Stimulated activated naive CD4-positive, alpha-beta T cell (primary cell): Measurements from ENCODE around the gene HORMAD1.
"Not testable (repeated sequence)": the region's sequence is repeated elsewhere in the genome, so short reads cannot be mapped to it uniquely, and the experiment has no call there.

Experiments
- DNase-seq, 6 experiments: peaks; one replicate each; lab custom pipeline; 2025; lab: John Stamatoyannopoulos, UW

The HORMAD1 gene

DNA sequence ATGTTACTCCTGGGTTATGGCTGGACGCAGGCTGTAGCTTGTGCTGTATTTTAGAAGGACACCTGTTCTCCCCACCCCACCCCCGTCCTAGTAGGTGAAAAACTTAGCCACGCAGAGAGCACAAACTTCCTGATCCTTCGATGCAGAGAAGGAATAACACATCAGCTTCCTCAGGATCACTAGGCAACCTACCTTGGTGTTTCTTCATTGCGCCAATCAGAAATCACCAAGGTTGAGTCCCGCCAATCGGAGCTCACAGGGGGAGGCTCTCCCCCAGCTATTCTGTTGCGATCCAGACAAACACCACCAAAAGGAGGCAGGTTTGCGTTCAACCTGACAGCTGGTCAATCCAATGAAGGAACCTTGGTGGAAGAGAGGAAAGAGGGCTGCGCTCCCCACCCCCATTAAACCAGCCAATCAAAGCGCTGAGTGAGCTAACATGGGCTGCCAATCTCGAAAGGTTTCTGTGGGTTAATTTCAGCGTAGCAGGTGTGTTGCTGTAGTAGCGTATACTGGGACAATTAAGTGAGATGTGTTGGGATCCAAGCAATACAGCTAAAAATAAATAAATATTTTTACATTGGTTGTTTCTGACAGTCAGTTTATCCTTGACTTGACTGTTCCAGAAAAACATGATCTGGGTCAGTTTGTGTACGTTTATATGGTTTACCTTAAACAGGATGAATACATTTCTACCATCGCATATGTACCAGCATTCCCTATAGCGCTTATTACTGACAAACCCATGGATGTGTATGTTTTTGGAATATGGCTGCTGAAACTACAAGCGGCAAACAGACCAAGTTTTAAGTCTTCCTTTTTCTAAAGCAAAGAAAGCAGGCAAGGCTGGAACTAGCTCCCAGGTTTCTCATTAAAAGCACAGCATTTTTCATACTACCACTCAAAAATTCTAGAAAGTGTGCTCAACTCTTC lies 23.4 kb downstream of the HORMAD1 start, which contains the start of gene GOLPH3L:
Gene GOLPH3L, minus strand, starts transcription at position 160 of the 933 bp plus-strand sequence. CDS start 2,316 bp downstream, outside the sequence.
- DNase-seq: peak; percentile 78 to 94 (median 91)

DNA sequence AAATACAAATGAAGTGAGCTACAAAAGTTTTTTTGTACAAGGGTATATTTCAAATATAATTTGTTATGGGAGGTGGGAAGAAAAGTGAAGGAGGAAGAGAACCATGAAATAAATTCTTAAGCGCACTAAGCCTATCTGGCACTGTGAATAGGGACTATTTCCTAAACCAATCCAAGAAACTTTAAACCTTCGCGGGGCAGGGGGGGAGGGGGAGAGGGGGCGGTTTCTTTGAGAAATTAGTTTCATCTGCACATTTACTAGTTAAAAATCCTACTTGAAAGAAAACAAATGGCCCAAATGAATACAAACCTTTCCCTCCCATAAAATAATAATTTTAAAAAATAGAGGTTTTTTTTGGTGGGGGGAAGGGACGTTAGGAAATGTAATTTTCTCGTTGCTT lies 24.1 kb downstream of the HORMAD1 start:
- peak in 1 of 6 experiments; percentile 35 for DNase-seq

DNA sequence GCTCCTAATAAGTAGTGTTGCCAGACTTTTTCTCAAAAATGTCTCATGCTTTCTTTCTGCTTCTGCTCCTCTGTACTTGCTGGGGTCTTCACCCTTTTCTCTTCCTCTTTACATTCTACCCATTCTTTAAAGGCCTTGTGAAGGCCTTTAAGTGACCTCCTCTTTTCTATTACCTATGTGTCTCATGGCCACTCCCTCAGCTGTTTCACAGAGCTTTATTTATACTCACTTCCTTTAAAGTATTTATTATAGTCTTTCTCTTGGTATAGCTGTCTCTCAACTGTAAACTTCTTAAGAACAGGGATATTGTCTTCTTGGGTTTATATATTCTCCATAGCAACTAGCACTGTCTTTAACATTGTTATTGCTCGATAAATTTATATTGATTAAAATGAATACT lies 24.5 kb downstream of the HORMAD1 start:
- DNase-seq: no peak

DNA sequence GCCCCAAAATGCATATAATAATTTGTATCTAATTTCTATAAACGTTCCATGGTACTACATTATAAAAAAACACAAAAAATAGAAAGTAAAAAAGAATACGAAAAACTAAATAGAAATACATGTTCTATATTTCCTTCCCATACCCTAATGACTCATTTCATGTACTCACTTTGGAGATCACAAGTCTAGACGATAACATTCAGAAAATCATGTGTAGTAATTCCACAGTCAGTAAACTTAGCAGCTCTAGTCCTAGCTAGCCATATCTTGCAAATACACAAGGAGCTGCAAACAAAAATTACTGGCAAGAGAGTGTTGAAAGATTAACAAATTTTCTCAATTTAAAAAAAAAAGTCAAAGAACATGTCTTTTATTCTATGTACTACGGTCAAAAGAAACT lies 25.1 kb downstream of the HORMAD1 start:
- DNase-seq: no peak

DNA sequence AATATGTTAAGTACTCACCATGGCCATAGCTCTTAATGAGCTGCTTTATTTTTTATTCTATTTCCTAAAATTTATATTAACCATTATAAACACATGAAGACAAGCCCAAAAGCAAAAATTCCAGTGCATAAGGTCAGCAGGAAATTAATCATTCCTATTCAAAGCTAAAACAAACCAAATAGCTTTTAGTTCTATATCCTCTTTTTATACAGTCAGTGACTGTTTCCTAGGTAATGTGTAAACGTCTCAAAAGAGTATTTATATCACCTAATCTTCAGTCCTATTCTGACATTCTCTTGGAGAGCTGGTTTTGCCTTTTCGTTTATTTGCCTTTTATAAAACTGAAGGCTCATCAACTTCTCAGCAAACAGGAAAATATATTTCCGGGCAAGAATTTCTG lies 28.0 kb downstream of the HORMAD1 start:
- DNase-seq: no peak

DNA sequence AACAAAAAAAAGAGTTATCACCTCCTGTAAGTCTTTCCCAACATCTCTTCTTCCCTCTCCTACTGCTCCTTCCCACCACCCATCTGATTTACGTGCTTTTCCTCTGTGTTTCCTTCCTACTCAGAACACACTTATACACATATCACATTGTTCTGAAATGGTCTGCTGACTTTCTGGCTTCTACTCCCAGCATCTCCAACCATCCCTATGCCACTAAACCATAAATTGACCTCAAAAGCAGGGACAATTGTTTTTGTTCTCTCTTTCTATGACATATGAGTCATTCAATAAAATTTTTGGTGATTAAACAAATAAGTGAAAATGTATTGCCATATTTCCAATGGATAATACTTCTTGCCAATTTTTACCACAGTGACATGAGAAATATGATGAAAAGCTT lies 31.9 kb downstream of the HORMAD1 start:
- DNase-seq: no peak

DNA sequence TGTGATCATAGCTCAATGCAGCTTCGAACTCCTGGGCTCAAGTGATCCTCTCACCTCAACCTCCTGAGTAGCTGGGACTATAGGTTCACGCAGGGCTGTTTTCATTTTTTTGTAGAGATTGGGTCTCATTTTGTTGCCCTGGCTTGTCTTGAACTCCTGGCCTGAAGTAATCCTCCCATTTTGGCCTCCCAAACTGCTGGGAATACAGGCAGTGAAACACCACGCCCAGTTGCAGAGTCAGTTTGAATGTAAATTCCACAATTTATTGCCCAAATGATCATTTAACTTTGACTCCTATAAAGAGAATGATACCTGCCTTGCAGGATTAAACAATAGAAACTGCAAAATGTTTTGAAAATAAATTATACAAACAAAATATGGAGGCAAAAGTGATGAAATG lies 34.4 kb downstream of the HORMAD1 start:
- no peak for DNase-seq

DNA sequence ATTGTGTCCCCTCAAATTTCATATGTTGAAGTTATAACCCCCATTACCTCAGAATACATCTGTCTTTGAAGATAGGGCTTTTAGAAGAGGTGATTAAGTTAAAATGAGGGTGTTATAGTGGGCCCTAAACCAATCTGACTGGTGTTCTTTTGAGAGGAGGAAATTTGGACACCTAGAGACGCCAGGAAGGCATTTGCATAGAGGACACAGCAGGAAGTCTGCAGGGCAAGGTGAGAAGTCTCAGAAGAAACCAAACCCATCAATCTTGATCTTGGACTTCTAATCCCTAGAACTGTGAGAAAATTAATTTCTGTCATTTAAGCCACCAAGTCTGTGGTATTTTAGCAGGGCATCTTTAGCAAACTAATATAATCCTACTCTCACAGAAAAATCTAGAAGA lies 36.8 kb downstream of the HORMAD1 start:
- DNase-seq: no peak

DNA sequence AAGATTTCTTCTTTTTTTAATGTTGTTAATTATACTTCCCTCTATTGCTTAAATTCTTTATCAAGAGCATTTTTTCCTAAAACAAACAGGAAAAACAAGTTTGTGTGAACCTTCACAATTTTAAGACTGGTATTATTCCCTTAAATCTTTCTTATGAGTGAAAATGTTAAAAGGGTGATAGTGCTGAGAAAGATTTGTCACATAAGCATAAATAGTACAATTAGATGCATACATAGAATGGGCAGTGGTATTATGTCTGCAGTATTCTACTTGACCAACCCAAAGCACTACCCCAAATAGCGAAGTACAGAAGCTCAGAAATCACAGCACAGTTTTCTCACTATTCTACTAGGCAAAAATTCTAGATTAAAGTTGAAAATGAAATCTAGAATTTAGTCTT lies 41.7 kb downstream of the HORMAD1 start:
- DNase-seq: no peak

DNA sequence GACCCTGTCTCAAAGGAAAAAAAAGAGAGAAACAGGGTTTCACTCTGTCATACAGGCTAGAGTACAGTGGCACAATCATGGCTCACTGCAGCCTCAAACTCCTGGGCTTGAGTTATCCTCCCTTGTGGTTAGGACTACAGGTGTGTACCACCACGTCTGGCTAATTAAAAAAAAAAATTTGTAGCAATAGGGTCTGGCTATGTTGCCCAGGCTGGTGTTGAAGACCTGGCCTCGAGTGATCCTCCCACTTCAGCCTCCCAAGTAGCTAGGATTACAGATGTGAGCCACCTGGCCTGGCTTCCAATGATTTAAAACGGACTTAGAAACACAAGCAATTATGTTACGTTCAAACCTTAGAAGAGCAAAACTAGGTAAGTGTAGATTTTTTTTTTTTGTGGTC lies 45.8 kb downstream of the HORMAD1 start:
- no peak for DNase-seq

DNA sequence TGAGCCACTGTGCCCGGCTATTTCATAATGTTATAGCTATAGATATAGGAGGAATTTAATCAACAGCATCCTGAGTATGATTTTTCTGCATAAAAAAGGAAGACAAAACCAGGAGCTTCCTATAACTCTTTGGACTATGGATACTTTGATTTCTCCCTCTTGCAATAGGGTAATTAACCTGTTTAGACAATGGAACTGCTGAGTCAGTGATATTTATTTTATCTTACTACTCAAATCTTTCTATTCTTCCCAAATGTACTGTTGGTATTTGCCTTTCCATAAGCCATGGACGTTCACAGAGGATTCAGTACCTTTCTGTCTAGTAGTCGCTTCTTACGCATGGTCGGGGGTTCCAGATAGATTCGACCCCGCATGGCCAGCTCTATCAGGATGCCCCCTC lies 57.4 kb downstream of the HORMAD1 start:
- DNase-seq: no peak

DNA sequence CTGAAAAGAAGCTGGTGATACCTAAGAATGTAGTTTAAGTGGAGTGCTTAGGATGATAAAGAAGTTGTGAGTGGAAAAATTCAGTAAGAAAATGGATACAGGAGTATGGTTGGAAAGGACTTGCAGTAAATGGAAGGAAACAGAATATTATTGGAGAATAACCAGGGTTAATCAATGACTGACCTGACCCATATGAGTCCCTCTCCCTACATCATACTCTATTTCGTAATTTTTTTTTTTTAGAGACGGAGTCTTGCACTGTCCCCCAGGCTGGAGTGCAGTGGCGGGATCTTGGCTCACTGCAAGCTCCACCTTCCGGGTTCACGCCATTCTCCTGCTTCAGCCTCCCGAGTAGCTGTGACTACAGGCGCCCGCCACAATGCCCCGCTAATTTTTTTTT lies 57.9 kb downstream of the HORMAD1 start:
- no peak for DNase-seq

DNA sequence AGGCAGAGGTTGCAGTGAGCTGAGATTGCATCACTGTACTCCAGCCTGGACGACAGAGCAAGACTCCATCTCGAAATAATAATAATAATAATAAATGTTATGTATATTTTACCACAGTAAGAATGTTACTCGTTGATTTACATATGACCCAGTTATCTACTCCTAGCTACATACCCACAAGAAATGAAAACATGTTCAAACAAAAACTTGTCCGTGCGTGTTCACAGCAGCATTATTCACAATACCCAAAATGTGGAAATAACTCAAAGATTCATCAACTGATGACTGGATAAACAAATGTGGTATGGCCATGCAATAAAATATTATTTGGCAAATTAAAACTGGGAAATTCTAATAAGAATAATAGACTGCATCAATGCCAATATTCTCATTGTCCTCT lies 59.5 kb downstream of the HORMAD1 start:
- no peak for DNase-seq

DNA sequence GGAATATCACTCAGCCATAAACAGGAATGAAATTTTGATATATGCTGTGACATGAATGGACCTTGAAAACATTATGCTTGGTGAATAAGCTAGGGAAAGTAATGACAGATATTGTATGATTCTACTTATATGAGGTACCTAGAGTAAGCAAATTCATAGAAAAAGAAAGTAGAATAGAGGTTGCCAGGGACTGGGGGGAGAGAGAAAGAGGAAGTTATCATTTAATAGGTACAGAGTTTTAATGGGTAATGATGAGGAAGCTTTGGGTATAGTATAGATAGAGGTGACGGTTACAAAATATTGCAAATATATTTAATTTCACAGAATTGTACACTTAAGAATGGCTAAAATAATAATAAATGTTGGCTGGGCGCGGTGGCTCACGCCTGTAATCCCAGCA lies 60.1 kb downstream of the HORMAD1 start:
- no peak for DNase-seq

DNA sequence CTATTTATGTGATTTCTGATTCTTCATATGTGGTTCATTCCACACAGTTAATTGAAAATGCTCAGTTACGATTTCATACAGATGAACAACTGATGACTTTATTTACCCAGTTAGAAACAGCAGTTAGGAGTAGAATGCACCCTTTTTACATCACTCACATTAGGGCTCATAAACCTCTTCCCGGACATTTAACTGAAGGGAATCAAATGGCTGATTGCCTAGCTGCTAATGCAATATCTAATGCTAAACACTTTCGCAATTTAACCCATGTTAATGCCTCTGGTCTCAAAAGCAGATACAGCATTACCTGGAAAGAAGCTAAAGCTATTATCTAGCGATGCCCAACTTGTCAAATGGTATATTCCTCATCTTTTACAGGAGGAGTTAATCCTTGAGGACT lies 63.6 kb downstream of the HORMAD1 start:
- DNase-seq: not testable (repeated sequence)

DNA sequence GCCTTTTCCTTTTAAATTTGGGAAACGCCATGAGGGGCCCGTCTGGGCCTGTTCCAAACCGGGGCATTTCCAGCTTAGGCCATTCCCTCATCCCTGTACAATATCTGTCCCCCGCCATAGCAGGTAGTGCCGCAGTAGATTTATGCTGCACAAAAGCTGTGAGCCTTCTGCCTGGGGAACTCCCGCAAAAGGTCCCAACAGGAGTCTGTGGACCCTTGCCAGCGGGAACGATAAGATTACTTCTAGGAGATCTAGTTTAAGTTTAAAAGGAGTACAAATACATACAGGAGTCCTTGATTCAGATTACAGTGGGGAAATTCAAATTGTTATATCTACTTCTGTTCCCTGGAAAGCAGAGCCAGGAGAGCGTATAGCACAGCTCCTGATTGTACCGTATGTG lies 66.1 kb downstream of the HORMAD1 start:
- not testable (repeated sequence) for DNase-seq

DNA sequence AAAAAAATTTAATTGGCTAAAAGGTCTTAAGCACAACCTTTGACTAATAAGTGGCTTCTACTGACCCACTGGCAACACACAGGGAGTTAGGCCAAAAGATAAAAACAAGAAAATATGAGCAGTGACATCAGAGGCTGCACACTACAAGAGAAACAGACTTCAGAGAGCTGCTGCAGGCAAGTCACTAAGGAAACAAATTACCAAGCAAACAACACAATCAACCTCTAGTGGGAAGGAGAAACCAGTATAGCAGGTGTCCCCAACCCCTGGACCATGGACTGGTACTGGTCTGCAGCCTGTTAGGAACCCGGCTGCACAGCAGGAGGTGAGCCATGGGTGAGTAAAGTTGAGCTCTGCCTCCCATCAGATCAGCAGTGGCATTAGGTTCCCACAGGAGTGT lies 70.5 kb downstream of the HORMAD1 start:
- no peak for DNase-seq

DNA sequence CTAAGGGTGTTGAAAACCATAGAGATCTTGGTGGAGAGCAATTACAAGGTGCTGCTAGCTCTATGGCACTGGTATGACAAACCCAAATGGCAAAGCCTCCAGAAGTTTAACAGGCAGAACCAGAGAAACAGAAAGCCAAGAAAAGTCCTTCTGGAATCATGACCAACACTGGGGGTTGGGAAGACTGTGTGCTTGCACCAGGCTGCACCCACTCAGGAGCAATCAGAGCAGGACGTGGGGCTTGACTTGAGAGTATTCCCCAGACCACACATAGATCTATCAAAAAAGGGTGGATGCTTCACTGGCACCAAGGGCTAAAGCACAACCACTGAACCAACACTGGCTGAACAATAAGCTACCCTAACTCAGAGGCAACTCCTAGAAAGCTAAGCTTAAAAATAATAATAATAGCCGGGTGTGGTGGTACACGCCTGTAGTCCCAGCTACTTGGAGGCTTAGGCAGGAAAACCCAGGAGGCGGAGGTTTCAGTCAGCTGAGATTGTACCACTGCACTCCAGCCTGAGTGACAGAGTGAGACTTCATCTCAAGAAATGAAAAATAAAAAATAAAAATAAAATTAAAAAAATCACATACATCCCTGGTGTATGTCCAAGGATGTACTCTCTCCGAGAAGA lies 71.1 kb downstream of the HORMAD1 start:
- DNase-seq: no peak
